Measurements from ENCODE around the gene CEBPZ. TPM values are rescaled to one million over a fixed set of nuclear protein-coding genes. Genes with fewer than 3 reads are reported as not detected.

Gene CEBPZ
- total RNA-seq, 1 donor: 36.6 TPM

DNA sequence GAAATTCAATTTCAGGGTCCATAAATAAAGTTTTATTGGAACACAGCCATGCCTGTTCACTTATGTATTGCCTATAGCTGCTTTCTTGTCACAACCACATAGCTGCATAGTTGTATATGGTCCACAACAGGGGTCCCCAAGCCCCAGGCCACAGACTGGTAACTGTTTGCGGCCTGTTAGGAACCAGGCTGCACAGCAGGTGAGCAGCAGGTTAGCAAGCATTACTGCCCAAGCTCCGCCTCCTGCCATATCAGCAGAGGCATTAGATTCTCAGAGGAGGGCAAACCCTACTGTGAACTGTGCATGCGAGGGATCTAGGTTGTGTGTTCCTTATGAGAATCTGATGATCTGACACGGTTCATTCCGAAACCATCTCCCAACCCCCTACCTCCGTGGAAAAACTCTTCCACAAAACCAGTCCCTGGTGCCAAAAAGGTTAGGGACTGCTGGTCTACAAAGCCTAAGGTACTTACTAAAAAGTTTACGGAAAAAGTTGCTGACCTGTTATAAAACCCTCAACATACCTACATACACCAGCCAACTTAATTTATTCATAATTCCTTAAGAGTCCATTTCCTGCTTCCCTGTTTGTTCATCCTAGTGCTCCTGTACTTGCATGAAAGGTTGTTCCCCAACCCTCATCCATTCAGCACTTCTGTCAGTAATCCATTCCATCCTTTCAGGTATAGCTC, 40.1 kb upstream of the CEBPZ start:
- H4K20me1 ChIP-seq (ENCODE audit: insufficient read depth, low read length): no peaks in the 10 kb centered on the region
- H3K27ac ChIP-seq (ENCODE audit: low read depth, low read length): no peak overlapping the region
- no peaks in the 10 kb centered on the region for H3K27me3 ChIP-seq (ENCODE audit: insufficient read depth, low read length)
- DNase-seq (ENCODE audit: insufficient read length, low spot score, missing footprints): no peak
- H3K9me3 ChIP-seq (ENCODE audit: low read depth, low read length): no peaks in the 10 kb centered on the region
- H3K4me3 ChIP-seq (ENCODE audit: insufficient read depth, low read length): no peak overlapping the region
- TF ChIP-seq, protein P1, sequence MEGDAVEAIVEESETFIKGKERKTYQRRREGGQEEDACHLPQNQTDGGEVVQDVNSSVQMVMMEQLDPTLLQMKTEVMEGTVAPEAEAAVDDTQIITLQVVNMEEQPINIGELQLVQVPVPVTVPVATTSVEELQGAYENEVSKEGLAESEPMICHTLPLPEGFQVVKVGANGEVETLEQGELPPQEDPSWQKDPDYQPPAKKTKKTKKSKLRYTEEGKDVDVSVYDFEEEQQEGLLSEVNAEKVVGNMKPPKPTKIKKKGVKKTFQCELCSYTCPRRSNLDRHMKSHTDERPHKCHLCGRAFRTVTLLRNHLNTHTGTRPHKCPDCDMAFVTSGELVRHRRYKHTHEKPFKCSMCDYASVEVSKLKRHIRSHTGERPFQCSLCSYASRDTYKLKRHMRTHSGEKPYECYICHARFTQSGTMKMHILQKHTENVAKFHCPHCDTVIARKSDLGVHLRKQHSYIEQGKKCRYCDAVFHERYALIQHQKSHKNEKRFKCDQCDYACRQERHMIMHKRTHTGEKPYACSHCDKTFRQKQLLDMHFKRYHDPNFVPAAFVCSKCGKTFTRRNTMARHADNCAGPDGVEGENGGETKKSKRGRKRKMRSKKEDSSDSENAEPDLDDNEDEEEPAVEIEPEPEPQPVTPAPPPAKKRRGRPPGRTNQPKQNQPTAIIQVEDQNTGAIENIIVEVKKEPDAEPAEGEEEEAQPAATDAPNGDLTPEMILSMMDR (IDR thresholded peaks at IDR 0.05; ENCODE audit: extremely low read depth, low read depth, low read length): no peak
- no peak overlapping the region for H2AFZ ChIP-seq (ENCODE audit: low read length)
- no peak overlapping the region for H3K4me2 ChIP-seq (ENCODE audit: insufficient read depth, low read length)
- H3K36me3 ChIP-seq (ENCODE audit: insufficient read depth, low read length): peaks cover 72% of the 10 kb centered on the region
- H3K79me2 ChIP-seq (ENCODE audit: insufficient read depth, low read length): no peaks in the 10 kb centered on the region
- peaks cover 3% of the 10 kb centered on the region for H3K4me1 ChIP-seq (ENCODE audit: insufficient read depth, low read length)

DNA sequence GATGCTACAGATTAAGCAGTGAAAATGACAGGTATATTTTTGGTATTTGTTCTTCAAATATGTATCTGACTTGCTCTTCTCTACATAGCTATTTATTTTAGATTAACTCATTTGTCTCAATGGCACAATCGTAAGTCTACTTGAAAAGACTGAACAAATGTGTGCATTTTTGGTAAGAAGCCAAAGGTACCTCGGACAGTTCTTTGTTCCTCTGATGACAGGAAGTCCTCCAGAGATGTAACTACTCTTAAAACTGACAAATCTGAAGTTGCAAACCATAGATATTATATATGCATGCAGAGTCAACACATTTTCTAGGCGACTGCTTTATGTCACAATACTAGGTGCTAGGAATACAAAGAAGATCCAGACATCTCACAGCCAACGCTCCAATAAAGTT, 36.7 kb upstream of the CEBPZ start:
- H3K79me2 ChIP-seq (ENCODE audit: insufficient read depth, low read length): no peaks in the 10 kb centered on the region
- H3K27ac ChIP-seq (ENCODE audit: low read depth, low read length): no peak overlapping the region
- no peaks in the 10 kb centered on the region for H4K20me1 ChIP-seq (ENCODE audit: insufficient read depth, low read length)
- DNase-seq (ENCODE audit: insufficient read length, low spot score, missing footprints): no peak
- no peak overlapping the region for H3K4me3 ChIP-seq (ENCODE audit: insufficient read depth, low read length)
- H3K9me3 ChIP-seq (ENCODE audit: low read depth, low read length): no peaks in the 10 kb centered on the region
- H3K36me3 ChIP-seq (ENCODE audit: insufficient read depth, low read length): peaks cover 57% of the 10 kb centered on the region
- H3K4me1 ChIP-seq (ENCODE audit: insufficient read depth, low read length): no peaks in the 10 kb centered on the region
- H3K27me3 ChIP-seq (ENCODE audit: insufficient read depth, low read length): no peaks in the 10 kb centered on the region
- no peak overlapping the region for H3K4me2 ChIP-seq (ENCODE audit: insufficient read depth, low read length)
- TF ChIP-seq, protein P1 (IDR thresholded peaks at IDR 0.05; ENCODE audit: extremely low read depth, low read depth, low read length): no peak
- no peak overlapping the region for H2AFZ ChIP-seq (ENCODE audit: low read length)

DNA sequence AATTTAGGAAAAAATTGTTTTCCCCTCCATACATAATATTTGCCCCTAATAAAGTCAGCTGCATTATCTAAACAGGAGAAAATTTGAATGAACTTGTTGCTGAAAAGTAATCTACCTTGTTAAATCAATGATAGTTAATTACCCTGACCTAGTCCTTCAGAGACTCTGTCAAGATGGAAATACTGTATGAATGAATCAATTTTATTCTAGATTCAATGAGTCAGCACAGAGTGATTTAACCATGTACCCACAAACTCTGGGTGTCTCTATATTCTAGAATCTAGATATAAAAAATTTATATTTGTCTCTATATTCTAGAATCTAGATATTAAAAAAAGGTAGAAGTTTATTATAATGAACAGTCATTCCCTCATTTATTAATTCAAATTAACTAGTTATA, 36.3 kb upstream of the CEBPZ start:
- H3K4me3 ChIP-seq (ENCODE audit: insufficient read depth, low read length): no peak overlapping the region
- no peak overlapping the region for H3K4me2 ChIP-seq (ENCODE audit: insufficient read depth, low read length)
- no peaks in the 10 kb centered on the region for H3K4me1 ChIP-seq (ENCODE audit: insufficient read depth, low read length)
- H3K9me3 ChIP-seq (ENCODE audit: low read depth, low read length): no peaks in the 10 kb centered on the region
- no peaks in the 10 kb centered on the region for H3K27me3 ChIP-seq (ENCODE audit: insufficient read depth, low read length)
- H3K79me2 ChIP-seq (ENCODE audit: insufficient read depth, low read length): no peaks in the 10 kb centered on the region
- peaks cover 52% of the 10 kb centered on the region for H3K36me3 ChIP-seq (ENCODE audit: insufficient read depth, low read length)
- no peak overlapping the region for H2AFZ ChIP-seq (ENCODE audit: low read length)
- TF ChIP-seq, protein P1 (IDR thresholded peaks at IDR 0.05; ENCODE audit: extremely low read depth, low read depth, low read length): no peak
- H4K20me1 ChIP-seq (ENCODE audit: insufficient read depth, low read length): no peaks in the 10 kb centered on the region
- DNase-seq (ENCODE audit: insufficient read length, low spot score, missing footprints): peak; percentile 26
- H3K27ac ChIP-seq (ENCODE audit: low read depth, low read length): no peak overlapping the region

DNA sequence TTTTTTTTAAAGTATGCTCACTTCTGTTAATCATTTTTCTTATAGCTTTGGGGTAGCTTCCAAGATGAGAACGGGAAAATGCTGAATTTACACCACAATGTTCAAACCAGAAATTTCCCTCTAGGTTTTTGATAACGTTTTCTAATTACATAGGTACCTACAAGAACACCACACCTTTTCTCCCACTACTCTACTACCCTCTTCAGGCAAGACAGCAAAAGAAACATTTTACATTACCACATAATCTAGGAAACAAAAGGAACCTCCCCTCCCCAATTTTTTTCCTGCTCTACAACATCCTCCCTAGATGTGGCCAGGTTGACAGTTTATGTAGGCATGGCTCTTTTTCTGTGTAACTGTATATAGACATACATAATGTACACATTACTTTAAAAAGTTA, 32.4 kb upstream of the CEBPZ start:
- Histone ChIP-seq H3K27ac (ENCODE audit: low read depth, low read length) (no peak overlapping the region), H3K79me2 (ENCODE audit: insufficient read depth, low read length) (no peaks in the 10 kb centered on the region), H2AFZ (ENCODE audit: low read length) (no peak overlapping the region), H3K4me3 (ENCODE audit: insufficient read depth, low read length) (no peak overlapping the region), H4K20me1 (ENCODE audit: insufficient read depth, low read length) (no peaks in the 10 kb centered on the region), H3K27me3 (ENCODE audit: insufficient read depth, low read length) (no peaks in the 10 kb centered on the region), H3K4me2 (ENCODE audit: insufficient read depth, low read length) (no peak overlapping the region), H3K36me3 (ENCODE audit: insufficient read depth, low read length) (peaks cover 22% of the 10 kb centered on the region), H3K4me1 (ENCODE audit: insufficient read depth, low read length) (no peaks in the 10 kb centered on the region), H3K9me3 (ENCODE audit: low read depth, low read length) (no peaks in the 10 kb centered on the region)
- DNase-seq (ENCODE audit: insufficient read length, low spot score, missing footprints): no peak
- TF ChIP-seq, protein P1 (IDR thresholded peaks at IDR 0.05; ENCODE audit: extremely low read depth, low read depth, low read length): no peak
